T-helper 2 cell treated with Interferon-gamma antibody and Interleukin-4, amounts not matched to agents 100 ng/mL and 5 ng/mL, for 36 hours (primary cell): ENCODE data around the gene PRKCH. TPM values are rescaled to one million over a fixed set of nuclear protein-coding genes. Genes with fewer than 3 reads are reported as not detected.

Source experiments
- intact Hi-C: fragments of 100-400 bp; cut with micrococcal nuclease; formaldehyde crosslinking; loops from one replicate; pipeline ENCODE4 v1.15.1; 2023
- total RNA-seq: library from RNA; stranded (reverse); gene quantifications from 2 replicates; pipeline ENCODE4 v1.2.3, GENCODE V29; 2022

Gene PRKCH
- total RNA-seq: 165 and 169 TPM in 2 replicates

DNA sequence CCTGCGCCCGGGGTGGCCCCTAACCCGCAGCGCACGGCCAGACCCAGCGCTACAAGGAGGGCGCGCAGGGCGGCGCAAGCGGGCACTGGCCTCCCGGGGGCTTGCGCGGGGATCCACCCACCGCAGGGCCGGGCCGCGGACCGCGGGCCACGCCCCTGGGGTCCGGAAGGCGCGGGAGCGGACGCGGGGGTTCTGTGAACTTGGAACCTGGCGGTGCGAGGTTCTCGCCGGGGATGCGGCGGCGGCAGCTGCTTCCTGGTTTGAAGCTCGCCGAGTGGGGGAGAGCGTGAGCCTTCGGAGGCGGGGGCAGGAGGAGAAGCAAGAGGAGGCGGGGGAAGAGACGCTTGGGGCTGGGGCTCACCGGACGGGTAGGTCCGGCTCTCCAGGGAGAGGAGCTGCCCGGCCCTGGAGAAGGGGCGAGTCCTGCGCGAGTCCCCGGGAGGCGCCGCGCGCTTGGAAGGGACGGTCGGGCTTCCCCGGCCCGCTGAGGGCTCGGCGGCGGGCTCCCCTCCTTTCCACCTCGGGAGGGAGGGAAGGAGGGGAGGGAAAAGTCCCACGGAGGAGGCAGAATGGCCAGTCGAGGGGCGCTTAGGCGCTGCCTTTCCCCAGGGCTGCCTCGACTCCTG is at the start of gene PRKCH:
PRKCH (plus strand) TSS at position 195 of the 626 bp plus-strand sequence. CDS start 523 bp downstream, outside the sequence.
- intact Hi-C loops: loop anchor here (1.0 to 5.0 kb wide), 6 partner anchors 11 to 441 kb away; partner anchors contain the start of genes HIF1A and SNAPC1

GRCh38 chr14:61277232-61277631 is 44.1 kb upstream of the PRKCH start:
- intact Hi-C loops: no loop called here

- intact Hi-C loops: no loop called here
Observed at GRCh38 chr14:61277784-61278183, 43.6 kb upstream of the PRKCH start.

DNA sequence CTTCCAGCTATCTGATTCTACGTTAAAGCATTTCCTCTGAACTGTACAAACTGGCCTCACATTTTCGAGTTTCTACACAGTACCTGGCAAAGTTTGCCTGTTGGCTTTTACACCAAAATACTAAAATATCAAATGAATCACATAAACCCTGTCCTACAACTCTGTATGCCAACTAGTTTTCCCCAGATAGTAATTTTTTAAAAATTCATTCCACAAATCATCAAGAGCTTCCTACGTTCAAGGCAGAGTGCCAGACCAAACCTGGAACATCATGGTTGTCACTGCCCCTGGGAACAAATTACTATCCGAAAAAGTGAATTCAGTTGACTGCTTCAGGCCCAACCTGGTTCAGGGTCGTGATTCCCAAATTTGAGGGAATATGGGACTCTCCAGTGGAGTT is 42.3 kb upstream of the PRKCH start:
- intact Hi-C loops: no loop called here

DNA sequence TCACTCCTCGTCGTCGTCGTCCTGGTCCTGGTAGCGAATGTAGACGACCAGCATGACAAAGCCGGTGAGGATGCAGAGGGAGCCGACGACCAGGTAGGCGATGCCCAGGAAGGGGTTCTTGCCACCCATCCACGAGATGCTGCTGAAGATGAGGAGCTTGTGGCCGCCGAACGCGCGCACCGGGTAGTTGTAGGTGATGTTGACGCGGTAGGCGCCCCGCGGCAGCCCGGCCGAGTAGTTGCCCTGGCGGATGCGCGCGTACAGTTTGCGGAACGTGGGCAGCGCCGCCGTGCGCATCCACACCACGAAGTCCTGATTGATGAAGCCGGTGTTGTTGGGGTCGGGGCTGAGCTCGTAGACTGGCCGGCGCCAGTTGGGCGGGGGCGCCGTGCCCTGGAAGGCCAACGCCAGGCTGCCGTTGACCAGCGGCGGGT is 41.3 kb upstream of the PRKCH start:
- intact Hi-C loops: loop anchor here (10.0 kb wide), 1 partner anchor 1795 kb away; the partner anchor contains the start of genes JKAMP and L3HYPDH

DNA sequence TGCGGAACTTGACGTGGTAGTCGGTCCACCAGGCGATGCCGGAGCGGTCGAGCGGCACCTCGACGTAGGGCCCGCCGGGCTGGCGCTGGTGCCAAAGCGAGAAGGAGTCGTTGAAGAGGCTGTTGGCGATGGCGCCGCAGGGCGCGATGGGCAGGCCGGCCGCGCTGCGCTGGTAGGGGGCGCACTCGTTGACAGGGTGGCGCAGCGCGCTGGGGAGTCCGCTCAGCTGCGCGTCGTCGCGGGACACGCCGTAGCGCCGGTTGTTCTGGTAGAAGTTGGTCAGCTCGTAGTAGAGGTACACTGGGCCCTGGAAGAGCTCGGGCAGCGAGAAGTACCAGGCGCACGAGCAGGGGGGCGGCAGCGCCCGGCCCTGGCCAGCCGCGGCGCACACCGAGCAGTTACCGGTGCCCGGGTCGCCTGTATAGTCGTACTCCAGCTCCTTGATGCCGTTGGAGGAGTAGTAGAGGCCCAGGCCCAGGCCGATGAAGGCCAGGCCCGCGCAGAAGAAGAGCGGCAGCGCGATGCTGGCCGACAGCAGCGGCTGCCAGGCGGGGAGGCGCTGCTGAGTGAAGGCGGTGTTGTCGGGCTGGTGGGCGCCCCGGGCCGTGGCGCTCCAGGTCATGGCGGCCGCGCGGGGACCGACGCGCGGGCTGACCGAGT is 40.7 kb upstream of the PRKCH start:
- intact Hi-C loops: loop anchor here (10.0 kb wide), 1 partner anchor 1796 kb away; the partner anchor contains the start of genes JKAMP and L3HYPDH

- intact Hi-C loops: loop anchor here (10.0 kb wide), 1 partner anchor 1797 kb away; the partner anchor contains the start of genes JKAMP and L3HYPDH
Observed at GRCh38 chr14:61281186-61281947, 40.0 kb upstream of the PRKCH start, which contains the start of gene TMEM30B. Gene TMEM30B (minus strand): TSS chr14:61281338. CDS start chr14:61281147, 191 bp downstream.

DNA sequence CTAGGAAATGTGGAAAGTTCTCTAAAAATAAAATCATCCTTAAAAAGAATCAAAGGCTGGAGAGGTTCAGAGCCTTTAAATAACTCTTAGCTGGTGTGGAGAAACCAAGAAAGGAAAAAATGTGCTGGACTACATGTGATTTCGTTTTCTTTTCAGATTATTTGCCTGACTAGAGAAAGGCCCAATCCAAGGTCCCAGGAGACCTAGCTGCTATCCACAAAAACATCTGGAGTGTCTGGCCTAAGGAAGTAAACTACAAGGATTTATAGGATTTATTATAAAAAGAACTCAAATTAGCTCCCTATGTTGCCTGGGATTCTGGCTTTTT is 39.5 kb upstream of the PRKCH start:
- intact Hi-C loops: loop anchor here (10.0 kb wide), 1 partner anchor 1797 kb away; the partner anchor contains the start of genes JKAMP and L3HYPDH

DNA sequence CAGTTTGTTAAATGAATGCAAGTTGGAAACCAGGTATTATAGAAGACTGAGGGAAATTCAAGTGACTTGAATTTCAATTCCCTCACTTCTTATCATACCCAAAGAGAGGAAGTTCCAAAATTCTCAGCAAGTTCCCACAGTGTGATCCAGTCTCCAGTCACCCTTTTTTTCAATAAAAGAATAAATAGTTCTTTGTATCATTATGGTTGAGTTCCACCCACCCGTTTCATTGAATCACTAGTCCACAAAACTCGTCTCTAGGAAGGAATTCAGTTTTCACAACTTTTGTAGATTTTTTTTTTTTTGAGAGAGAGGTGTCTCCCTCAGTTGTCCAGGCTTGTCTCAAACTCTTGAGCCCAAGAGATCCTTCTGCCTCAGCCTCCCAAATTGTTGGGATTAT is 38.6 kb upstream of the PRKCH start:
- intact Hi-C loops: loop anchor here (10.0 kb wide), 1 partner anchor 1798 kb away; the partner anchor contains the start of genes JKAMP and L3HYPDH

DNA sequence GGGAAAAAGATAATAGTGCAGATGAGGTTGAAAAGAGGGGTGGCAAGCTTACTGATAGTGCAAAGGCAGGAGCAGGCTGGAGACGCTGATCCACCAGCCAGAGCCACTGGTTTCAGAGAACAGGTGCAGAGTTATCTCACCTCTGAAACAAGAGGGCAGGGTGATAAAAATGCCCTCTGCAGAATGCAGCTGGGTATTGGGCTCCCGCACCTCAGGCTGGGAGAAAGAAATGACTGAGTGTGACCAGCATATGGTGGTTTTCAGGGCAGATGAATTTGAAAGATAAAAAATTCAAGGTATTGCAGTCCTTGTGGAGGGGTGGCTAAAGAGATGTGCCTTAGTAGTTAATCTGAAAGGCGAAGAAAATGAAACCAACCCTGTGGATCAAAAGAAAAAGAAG is 37.4 kb upstream of the PRKCH start:
- intact Hi-C loops: loop anchor here (10.0 kb wide), 1 partner anchor 1799 kb away; the partner anchor contains the start of genes JKAMP and L3HYPDH

DNA sequence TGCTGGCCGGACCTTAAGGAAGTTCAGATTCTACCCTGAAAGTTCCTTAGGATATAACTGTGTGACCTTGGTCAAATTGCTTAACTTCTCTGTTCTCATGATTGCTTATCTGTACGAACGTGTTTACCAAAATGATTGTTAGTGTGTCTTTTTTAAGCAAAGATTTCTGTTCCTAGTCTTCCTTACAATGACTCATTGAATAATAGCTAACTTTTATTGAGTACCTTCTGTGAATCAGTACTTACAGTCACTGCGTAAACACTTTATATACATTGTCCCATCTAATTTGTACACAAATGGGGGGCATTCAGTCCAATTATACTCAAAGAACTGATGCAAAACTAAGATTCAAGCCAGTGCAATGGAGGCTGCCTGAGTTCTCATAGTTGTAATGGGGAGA is 36.0 kb upstream of the PRKCH start:
- intact Hi-C loops: loop anchor here (10.0 kb wide), 1 partner anchor 1801 kb away; the partner anchor contains the start of genes JKAMP and L3HYPDH

DNA sequence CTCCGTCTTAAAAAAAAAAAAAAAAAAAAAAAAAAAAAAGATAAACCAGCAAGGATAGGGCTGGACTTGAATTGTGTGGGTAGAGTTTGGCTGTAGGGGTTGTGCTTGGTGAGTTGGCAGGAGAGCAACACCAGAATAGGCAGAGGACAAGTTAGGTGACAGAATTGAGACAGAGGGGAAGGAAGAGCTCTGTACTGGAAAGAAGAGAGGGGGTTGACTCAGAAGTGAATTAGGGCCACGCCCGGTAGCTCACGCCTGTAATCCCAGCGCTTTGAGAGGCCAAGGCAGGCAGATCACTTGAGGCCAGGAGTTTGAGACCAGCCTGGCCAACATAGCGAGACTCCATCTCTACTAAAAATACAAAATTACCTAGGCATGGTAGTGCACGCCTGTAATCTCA is 34.2 kb upstream of the PRKCH start:
- intact Hi-C loops: loop anchor here (10.0 kb wide), 1 partner anchor 1802 kb away; the partner anchor contains the start of genes JKAMP and L3HYPDH

DNA sequence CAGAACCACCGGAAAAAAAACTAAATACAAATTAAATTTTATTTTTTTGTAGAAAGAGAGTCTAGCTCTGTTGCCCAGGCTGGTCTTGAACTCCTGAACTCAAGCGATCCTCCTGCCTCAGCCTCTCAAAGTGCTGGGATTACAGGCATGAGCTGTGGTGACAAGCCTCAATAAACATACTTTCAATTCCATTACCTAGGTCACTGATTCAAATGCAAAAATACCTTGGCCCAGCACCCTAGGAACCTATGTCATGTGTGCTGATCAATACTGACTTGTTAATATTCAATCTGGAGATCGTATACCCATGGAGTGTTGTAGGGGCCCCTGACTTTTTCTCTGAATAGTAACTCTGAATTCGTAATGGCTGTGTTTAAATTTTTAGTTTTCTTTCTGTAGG is 33.2 kb upstream of the PRKCH start:
- intact Hi-C loops: loop anchor here (10.0 kb wide), 1 partner anchor 1803 kb away; the partner anchor contains the start of genes JKAMP and L3HYPDH

DNA sequence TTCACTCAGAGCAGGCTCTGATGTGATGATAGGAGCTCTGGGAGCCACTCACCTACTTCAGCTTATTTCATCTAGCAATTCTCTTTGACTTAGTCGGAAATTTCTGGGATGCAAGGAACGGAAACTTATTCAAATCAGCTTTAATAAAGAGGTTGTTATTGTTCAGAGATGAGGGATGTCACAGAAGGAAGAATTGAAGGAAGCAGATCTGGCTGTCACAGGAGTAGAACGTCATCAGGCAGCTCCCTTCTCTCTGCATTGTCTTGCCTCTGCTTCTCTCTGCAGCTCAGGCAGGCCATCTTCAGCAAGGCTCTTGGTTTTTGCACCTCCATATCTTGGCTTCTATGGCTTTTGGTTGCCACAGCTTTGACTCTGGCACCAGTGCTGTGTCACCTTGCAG is 32.7 kb upstream of the PRKCH start:
- intact Hi-C loops: loop anchor here (10.0 kb wide), 1 partner anchor 1804 kb away; the partner anchor contains the start of genes JKAMP and L3HYPDH

GRCh38 chr14:61290701-61291100 is 30.7 kb upstream of the PRKCH start:
- intact Hi-C loops: no loop called here

DNA sequence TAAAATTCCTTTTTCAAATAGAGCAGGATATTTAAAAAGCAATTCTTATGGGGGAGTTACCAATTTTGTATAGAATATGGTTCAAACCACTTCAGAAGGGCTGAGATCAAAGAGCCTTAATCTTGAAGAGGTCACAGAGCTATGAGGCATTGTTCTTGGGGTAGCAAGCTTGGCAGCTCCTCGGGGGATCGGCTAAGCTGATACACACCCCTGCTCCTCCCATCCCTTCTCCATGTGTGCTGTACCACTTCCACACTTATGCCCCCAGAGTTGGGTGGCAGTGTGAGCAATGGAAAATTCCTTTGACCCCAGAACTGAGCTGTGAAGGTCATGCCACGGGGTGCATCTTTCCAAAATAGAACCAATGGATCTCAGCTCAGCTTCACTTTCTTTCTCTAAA is 25.2 kb upstream of the PRKCH start:
- intact Hi-C loops: loop anchor here (2.0 to 5.0 kb wide), 3 partner anchors 25 to 541 kb away; partner anchors contain the start of gene PRKCH

DNA sequence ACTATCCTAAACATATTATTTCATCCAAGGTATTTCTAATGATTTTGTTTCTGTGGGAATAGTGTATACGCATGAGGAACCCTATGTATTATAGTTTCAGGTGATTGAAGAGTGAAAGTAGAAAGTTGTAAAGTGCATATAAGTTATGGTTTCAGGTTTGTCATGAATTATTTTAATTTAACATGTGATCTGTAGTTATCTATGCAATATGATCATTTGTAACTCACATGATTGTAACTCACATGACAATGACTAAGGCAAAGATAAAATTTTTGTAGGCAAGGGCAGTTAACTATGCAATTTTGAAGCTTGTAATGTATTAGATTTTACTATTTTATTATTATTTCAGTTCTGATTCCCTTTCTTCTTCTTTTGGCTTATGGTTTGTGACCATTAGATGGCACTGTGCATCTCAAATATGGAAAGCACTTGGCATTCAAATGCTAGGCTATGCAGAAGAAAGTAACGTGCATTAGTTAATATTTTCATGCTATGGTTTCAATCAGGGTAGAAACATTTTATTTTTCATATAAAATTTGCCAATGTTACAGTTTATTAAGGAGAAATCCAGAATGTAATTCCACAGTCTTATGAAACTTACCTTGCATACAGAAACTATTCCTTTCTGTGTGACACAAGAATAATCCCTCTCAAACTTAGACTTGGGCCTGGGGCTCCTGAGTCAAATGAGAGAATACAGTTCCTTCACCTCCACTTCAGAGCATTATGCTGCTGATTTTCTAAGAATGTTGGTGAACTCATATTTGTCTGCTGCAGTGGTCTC is 24.5 kb upstream of the PRKCH start:
- intact Hi-C loops: loop anchor here (1.0 to 5.0 kb wide), 4 partner anchors 24 to 540 kb away; partner anchors contain the start of gene PRKCH

GRCh38 chr14:61297581-61297980 is 23.8 kb upstream of the PRKCH start:
- intact Hi-C loops: loop anchor here (1.0 to 5.0 kb wide), 4 partner anchors 23 to 540 kb away; partner anchors contain the start of gene PRKCH

- intact Hi-C loops: loop anchor here (5.0 kb wide), 1 partner anchor 538 kb away; no protein-coding TSS in a partner anchor
Observed at GRCh38 chr14:61298824-61299223, 22.6 kb upstream of the PRKCH start.

- intact Hi-C loops: no loop called here
Observed at GRCh38 chr14:61300209-61300608, 21.2 kb upstream of the PRKCH start.
